ENCODE data around the gene CSNK1E.

CSNK1E gene

DNA sequence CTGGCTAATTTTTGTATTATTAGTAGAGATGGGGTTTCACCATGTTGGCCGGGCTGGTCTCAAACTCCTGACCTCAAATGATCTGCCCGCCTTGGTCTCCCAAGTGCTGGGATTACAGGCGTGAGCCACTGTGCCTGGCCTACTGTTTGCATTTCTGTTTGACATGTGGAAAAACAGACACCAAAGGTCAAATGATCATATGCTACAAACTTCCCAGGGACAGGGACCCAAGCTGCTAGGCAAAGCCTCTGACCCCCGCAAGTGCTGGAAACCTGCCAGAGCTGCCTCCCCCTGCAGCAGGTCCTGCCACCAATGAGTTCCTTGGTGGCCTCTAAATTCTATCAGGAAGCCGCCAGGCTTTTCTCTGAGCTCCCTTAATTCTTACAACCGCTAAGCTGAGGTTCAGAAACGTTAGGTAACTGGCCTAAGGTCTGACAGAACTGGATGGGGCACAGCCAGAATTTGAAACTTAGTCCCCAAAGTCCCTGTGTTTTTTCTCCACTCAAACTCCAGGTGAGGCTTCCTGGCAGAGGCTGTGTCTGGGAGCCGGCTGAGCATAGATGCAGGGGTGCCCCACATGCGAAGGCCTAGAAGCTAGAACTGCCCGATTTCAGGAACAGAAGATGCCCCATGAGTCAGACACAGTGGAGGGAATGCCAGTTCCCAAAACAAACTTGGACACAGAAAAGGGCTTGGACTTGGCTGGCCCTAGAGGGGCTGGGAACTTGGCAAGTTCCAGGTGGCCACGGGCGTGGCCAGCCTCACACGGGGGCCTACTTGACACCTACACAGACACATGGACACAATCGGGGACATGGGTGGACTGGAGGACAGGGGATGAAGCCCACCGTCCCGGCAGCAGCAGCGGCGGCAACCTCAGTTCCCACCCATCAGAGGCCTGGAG is 7.4 kb downstream of the CSNK1E start:
- H3K36me3 ChIP-seq (replicated peaks) = peaks cover 72% of the 10 kb centered on the region
- H3K4me1 ChIP-seq = peaks cover 17% of the 10 kb centered on the region
- no peaks in the 10 kb centered on the region for H3K9me3 ChIP-seq
- H3K4me3 ChIP-seq = no peak overlapping the region
- no peak for DNase-seq (ENCODE audit: low spot score in 2 of 2)
- in situ Hi-C loops (cut with MboI; ENCODE audit: low sequenced_read_pairs) = no loop called here
- no peaks in the 10 kb centered on the region for H3K27me3 ChIP-seq (ENCODE audit: low read depth)

DNA sequence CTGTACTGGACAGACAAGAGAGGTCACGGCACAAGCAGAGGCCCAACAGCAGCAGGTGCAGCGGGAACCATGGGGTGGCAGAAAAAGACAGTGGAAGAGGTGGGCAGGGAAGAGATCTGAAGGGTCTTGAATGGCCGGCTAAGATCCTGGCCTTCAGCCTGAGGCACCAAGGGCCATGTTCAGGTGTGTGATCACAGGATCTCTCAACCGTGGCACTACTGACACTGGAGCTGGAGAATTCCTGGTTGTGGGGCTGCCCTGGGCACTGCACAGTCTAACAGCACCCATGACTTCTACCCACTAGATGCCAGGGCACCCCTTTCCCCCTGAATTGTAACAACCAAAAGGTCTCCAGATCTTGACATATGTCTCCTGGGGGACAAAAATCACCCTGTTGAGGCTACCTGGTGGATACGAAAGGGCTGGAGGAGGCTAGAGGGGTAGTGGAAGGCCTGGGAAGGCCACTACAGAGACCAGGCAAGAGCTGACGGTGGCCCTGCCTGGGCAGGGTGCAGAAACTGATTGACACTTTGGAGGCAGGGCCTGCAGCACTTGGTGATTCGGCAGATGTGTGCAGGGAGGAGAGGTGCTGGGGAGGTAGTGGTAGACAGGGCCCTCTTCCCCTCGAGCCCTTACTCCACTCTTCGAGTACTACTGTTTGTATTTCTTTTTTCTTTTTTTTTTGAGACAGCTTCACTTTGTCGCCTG is 8.3 kb downstream of the CSNK1E start:
- no peak for DNase-seq (ENCODE audit: low spot score in 2 of 2)
- H3K27me3 ChIP-seq (ENCODE audit: low read depth) = no peaks in the 10 kb centered on the region
- peaks cover 71% of the 10 kb centered on the region for H3K36me3 ChIP-seq (replicated peaks)
- H3K9me3 ChIP-seq = no peaks in the 10 kb centered on the region
- H3K4me3 ChIP-seq = no peak overlapping the region
- H3K4me1 ChIP-seq = peaks cover 10% of the 10 kb centered on the region
- in situ Hi-C loops (cut with MboI; ENCODE audit: low sequenced_read_pairs) = no loop called here

DNA sequence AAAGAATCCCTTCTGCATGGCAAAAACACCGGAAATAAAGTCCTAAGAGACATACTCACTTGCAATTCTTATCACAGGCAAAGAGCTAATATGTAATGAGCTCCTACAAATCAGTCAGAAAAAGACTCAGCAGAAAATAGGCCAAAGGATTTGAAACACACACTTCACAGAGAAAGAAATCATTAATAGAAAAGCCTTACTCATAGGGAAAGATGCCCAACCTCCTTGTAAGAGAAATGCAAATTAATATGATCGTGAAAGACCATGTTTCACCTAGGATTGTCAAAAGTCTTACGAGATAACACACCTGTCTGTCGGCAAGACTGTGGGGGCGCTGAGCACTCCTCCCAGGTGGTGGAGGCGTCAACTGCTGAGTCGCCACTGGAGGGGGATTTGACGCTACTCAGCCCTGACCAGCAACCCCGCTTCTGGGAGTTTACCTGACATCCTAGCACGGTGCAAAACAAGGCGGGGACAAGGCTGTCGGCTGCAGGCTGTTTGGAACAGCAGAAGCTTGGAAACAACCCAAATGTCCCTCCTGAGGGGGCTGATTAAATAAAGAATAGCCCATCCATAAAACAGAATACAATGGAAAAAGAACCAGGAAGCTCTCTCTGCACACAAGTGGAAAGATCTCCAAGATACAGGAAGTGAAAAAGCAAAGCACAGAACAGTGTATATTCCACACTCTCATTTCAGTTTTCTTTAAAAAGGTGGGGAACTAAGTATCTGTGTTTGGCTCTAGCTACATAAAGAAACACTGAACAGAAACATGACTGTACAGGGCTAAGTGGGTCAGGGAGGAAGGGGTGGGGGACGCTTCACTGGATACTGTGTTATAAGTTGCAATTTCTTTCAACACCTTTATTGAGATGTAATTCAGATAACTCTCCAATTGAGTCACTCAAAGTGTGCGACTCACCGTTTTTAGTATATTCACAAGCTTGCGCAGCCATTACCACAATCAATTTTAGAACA is 11.5 kb downstream of the CSNK1E start:
- no peak overlapping the region for H3K4me3 ChIP-seq
- peaks cover 10% of the 10 kb centered on the region for H3K4me1 ChIP-seq
- peak in 1 of 2 experiments; percentile 54 for DNase-seq (ENCODE audit: low spot score in 2 of 2)
- H3K27me3 ChIP-seq (ENCODE audit: low read depth) = no peaks in the 10 kb centered on the region
- peaks cover 74% of the 10 kb centered on the region for H3K36me3 ChIP-seq (replicated peaks)
- H3K9me3 ChIP-seq = no peaks in the 10 kb centered on the region
- in situ Hi-C loops (cut with MboI; ENCODE audit: low sequenced_read_pairs) = no loop called here

DNA sequence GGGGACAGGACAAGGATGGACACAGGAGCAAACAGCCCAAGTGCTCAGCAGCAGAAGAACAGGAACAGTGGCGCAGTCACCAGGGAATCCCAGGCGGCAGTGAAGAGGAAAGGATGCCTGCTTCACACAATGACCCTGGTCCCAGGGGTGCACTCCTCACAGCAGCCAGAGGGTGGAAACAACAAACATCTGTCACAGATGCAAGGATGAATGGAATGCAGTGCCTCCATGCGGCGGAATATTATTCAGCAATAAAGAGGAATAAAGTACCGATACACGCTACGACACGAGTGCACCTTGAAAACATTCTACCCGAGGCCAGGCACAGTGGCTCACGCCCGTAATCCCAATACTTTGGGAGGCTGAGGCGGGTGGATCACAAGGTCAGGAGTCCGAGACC is 12.7 kb downstream of the CSNK1E start:
- H3K36me3 ChIP-seq (replicated peaks) = peaks cover 74% of the 10 kb centered on the region

DNA sequence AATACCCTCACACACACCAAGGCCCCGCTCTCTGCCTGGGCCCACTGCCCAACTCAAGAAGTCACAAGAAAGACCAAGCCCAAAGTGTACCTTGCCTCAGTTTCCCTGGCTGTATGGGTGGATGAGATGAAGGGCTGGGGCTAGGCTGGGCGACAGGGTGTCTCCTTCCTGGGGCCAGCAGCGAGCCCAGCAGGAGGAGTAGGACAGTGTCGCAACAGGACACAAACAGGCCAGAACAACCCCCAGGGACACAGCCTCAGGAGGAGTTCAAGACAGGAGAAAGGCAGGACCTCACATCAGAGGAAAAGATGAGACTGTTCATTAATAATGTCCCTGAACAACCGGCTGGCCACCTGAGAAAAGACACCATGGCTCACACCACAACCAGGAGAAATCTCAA is 13.3 kb downstream of the CSNK1E start:
- peaks cover 76% of the 10 kb centered on the region for H3K36me3 ChIP-seq (replicated peaks)
- H3K27me3 ChIP-seq (ENCODE audit: low read depth) = no peaks in the 10 kb centered on the region
- H3K9me3 ChIP-seq = no peaks in the 10 kb centered on the region
- no peak overlapping the region for H3K4me3 ChIP-seq
- H3K4me1 ChIP-seq = peaks cover 10% of the 10 kb centered on the region
- in situ Hi-C loops (cut with MboI; ENCODE audit: low sequenced_read_pairs) = no loop called here
- DNase-seq (ENCODE audit: low spot score in 2 of 2) = no peak

More for the DNA sequence above, 12.7 kb downstream of the CSNK1E start:
- Histone ChIP-seq H3K4me3 (no peak overlapping the region), H3K9me3 (no peaks in the 10 kb centered on the region), H3K4me1 (peaks cover 10% of the 10 kb centered on the region), H3K27me3 (ENCODE audit: low read depth) (no peaks in the 10 kb centered on the region)
- in situ Hi-C loops (cut with MboI; ENCODE audit: low sequenced_read_pairs) = no loop called here
- DNase-seq (ENCODE audit: low spot score in 2 of 2) = no peak

DNA sequence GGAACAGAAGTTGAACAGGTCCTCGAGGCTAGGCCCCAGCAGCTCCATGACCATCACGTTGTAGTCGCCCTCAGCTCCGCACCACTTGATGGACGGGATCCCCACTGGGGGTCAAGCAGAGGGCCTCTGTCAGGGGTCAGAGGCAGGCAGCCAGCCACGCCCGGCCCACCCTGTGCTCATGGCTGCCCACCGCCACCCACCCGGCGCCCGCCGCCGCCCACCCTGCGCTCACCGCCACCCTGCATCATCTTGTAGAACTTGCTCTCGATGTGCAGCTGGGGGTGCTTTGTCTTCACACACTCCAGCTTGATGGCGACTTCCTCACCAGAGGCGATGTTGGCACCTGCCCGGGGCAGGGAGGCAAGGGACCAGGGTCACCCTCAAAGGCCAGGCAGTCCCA is 14.3 kb downstream of the CSNK1E start:
- peaks cover 76% of the 10 kb centered on the region for H3K36me3 ChIP-seq (replicated peaks)
- in situ Hi-C loops (cut with MboI; ENCODE audit: low sequenced_read_pairs) = no loop called here
- peaks cover 10% of the 10 kb centered on the region for H3K4me1 ChIP-seq
- no peak overlapping the region for H3K4me3 ChIP-seq
- DNase-seq (ENCODE audit: low spot score in 2 of 2) = no peak
- no peaks in the 10 kb centered on the region for H3K9me3 ChIP-seq
- H3K27me3 ChIP-seq (ENCODE audit: low read depth) = no peaks in the 10 kb centered on the region

DNA sequence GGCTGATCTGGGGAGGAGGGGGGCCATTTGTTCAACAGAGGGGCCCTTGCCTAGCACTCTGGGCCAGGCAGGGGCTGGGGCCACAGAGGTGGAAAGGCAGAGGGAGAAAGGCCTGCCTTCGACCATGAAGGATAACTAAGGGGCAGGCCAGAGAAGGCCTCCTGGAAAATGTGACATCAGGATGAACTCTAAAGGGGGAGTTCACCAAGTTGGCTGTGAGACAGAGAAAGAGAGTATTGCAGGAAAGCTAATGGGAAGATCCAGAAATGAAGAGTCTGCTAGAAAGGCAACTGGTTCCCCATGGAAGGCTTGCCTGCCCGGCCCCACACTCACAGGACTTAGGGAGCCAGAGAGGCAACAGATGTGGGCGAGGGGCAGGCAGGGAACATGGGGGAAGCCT is 16.3 kb downstream of the CSNK1E start:
- no peak for DNase-seq (ENCODE audit: low spot score in 2 of 2)
- no peaks in the 10 kb centered on the region for H3K9me3 ChIP-seq
- peaks cover 6% of the 10 kb centered on the region for H3K4me1 ChIP-seq
- peaks cover 88% of the 10 kb centered on the region for H3K36me3 ChIP-seq (replicated peaks)
- in situ Hi-C loops (cut with MboI; ENCODE audit: low sequenced_read_pairs) = no loop called here
- H3K4me3 ChIP-seq = no peak overlapping the region
- H3K27me3 ChIP-seq (ENCODE audit: low read depth) = no peaks in the 10 kb centered on the region

DNA sequence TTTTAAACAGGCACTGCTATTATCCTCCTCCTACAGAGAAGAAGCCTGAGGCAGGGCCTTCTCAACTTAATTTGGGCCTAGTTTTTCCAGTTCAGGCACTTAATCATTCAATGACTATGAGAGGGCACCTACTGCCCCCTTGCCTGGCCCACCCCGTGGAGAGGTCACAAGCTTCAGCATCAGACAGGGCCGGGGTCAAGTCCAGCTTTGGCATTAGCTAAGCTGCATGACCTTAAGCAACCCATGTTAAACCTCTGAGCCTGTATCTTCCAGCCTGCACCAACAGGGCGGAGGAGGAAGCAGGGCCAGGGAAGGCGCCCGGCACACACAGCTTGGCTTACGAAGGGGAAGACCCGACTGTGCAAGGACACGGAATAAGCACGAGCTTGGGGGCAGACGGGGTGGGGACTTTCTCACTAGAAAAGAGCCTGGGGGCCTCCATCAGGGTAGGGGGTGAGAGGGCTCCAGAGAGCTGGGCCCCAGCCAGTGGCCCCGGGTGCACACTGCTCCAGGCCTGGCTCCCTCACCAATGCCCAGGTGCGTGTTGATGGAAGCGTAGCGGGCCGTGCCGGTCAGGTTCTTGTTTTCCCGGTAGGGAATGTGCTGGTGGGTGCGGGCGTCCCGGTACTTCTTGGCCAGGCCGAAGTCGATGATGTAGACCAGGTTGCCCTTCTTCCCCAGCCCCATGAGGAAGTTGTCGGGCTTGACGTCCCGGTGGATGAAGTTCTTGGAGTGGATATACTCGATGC is 16.9 kb downstream of the CSNK1E start:
- Histone ChIP-seq H3K4me3 (no peak overlapping the region), H3K27me3 (ENCODE audit: low read depth) (no peaks in the 10 kb centered on the region), H3K36me3 (replicated peaks) (peaks cover 94% of the 10 kb centered on the region), H3K9me3 (no peaks in the 10 kb centered on the region), H3K4me1 (peaks cover under 1% of the 10 kb centered on the region; the same call in 1 of the 2 replicates)
- in situ Hi-C loops (cut with MboI; ENCODE audit: low sequenced_read_pairs) = no loop called here
- no peak for DNase-seq (ENCODE audit: low spot score in 2 of 2)

DNA sequence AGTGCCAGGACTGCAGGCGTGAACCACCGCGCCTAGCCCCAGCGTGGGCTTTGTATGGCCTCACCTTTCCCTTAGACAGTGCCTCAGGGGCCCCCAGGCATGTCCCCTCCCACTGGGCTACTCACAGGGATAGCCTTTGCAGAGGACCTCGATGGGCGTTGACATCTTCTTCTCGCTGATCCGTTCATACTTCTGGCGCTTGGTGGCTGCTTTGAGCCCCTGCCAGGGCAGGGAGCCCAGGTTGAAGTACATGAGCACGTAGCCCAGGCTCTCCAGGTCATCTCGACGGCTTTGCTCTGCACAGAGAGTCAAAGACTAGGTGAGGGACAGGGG is 17.5 kb downstream of the CSNK1E start:
- DNase-seq (ENCODE audit: low spot score in 2 of 2) = no peak
- in situ Hi-C loops (cut with MboI; ENCODE audit: low sequenced_read_pairs) = no loop called here
- H3K36me3 ChIP-seq (replicated peaks) = peaks cover 100% of the 10 kb centered on the region

DNA sequence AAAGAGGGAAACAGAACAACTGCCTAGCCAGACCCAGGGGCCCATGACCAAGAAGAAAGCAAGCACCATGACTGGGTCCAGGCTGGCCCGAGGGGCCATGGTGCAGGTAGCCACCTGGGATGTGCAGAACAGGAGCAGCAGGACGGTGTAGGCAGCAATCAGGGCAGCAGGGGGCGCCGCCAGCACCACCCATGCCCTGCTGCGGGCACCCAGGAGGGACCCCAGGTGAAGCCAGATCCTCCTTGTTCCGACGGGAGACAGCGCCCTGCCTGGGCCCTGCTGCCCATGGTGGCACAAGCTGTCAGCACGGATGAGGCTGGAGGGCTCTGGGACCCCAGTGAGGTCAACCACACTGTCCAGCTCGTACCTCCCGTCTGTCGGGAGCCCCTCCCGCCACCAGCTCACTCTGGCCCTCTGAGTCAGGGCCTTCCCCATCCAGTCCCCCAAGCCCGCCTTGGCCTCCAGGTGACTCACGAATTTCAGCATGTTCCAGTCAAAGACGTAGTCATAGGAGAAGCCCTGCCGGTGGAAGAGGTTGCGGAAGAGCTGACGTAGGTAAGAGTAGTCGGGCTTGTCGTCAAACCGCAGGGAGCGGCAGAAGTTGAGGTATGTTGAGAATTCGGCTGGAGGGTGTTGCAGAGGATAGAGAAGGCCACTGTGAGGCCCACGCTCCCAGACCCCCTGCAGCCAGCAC is 18.8 kb downstream of the CSNK1E start:
- Histone ChIP-seq H3K9me3 (no peaks in the 10 kb centered on the region), H3K4me3 (no peak overlapping the region), H3K36me3 (replicated peaks) (peaks cover 100% of the 10 kb centered on the region), H3K27me3 (ENCODE audit: low read depth) (no peaks in the 10 kb centered on the region), H3K4me1 (no peaks in the 10 kb centered on the region)
- DNase-seq (ENCODE audit: low spot score in 2 of 2) = peak in 1 of 2 experiments; percentile 58
- in situ Hi-C loops (cut with MboI; ENCODE audit: low sequenced_read_pairs) = no loop called here

More for the DNA sequence above, 17.5 kb downstream of the CSNK1E start:
- Histone ChIP-seq H3K4me3 (no peak overlapping the region), H3K9me3 (no peaks in the 10 kb centered on the region), H3K27me3 (ENCODE audit: low read depth) (no peaks in the 10 kb centered on the region), H3K4me1 (no peaks in the 10 kb centered on the region)

DNA sequence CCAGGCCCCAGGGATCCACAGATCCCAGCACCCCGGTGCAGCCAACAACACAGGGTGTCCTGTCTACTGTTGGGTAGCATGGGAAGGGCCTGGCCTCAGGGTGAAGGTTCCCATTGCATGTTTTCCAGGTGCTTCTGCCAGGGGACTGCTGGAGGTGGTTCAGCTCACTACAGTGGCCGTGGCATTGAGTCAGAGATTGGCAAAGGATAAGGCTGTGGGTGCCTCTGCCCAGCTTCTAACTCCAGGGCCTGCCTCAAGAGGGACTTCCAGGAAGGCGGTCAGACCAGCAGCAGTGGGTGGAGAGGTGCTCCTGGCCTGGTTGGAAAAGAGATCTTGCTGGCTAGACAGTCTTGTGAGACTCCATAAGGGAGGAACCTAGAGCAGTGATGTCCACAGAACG is 20.9 kb downstream of the CSNK1E start:
- Histone ChIP-seq H3K4me1 (no peaks in the 10 kb centered on the region), H3K4me3 (no peak overlapping the region), H3K27me3 (ENCODE audit: low read depth) (no peaks in the 10 kb centered on the region), H3K9me3 (no peaks in the 10 kb centered on the region), H3K36me3 (replicated peaks) (peaks cover 97% of the 10 kb centered on the region)
- no peak for DNase-seq (ENCODE audit: low spot score in 2 of 2)
- in situ Hi-C loops (cut with MboI; ENCODE audit: low sequenced_read_pairs) = no loop called here

DNA sequence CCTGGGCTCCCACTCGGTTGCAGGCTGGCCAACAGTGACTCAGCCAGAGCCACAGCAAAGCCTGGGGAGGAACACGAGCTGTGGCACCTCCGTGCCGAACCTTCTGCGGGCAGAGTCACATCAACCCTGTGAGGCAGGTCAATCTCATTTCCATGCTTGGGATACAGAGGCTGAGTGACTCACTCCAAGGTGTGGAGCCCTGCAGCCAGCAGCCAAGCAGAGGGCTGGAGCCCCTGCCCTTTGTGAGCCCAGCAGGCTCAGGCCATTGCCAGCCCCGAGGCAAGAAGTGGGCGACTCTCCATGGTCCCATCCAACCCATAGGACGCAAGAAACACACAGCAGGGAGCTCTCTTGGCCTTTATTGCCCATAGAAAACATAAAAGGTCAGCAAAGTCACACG is 21.4 kb downstream of the CSNK1E start:
- in situ Hi-C loops (cut with MboI; ENCODE audit: low sequenced_read_pairs) = no loop called here
- Histone ChIP-seq H3K4me1 (no peaks in the 10 kb centered on the region), H3K36me3 (replicated peaks) (peaks cover 97% of the 10 kb centered on the region), H3K4me3 (no peak overlapping the region), H3K9me3 (no peaks in the 10 kb centered on the region), H3K27me3 (ENCODE audit: low read depth) (no peaks in the 10 kb centered on the region)
- no peak for DNase-seq (ENCODE audit: low spot score in 2 of 2)
